ENCODE data around the gene MRPL23. TPM values are rescaled to one million over a fixed set of nuclear protein-coding genes. Genes with fewer than 3 reads are reported as not detected.
"Not testable (repeated sequence)": the region's sequence is repeated elsewhere in the genome, so short reads cannot be mapped to it uniquely, and the experiment has no call there.

MRPL23 gene
- total and polyA plus RNA-seq, 2 donors (not counting 1 experiment from before 2014, with no cell fraction given): 68.2 to 95.3 TPM

- TF ChIP-seq CTCF (conservative IDR thresholded peaks at IDR 0.05 in 1 of 2, IDR thresholded peaks at IDR 0.05 in 1 of 2; ENCODE audit: low read depth in 1 of 2, low read length in 2 of 2) (no peak), EZH2 (IDR thresholded peaks at IDR 0.05; ENCODE audit: low read length, missing control alignments) (no peak)
- no peak overlapping the region for H3K4me2 ChIP-seq (ENCODE audit: extremely low read depth, insufficient read depth, low read length)
- no peaks in the 10 kb centered on the region for H4K20me1 ChIP-seq (ENCODE audit: control insufficient read depth, extremely low read depth, insufficient read depth, low read length)
- no peaks in the 10 kb centered on the region for H3K27me3 ChIP-seq (ENCODE audit: control insufficient read depth, insufficient read depth, low read length)
- no peak overlapping the region for H3K9ac ChIP-seq (ENCODE audit: insufficient read depth, low read length)
- DNase-seq (ENCODE audit: low read depth in 2 of 2): no peak
- no peak overlapping the region for H2AFZ ChIP-seq (ENCODE audit: low read length)
- no peak overlapping the region for H3K27ac ChIP-seq (ENCODE audit: insufficient read depth, low read length)
- H3K4me3 ChIP-seq (replicated peaks in 1 of 4; ENCODE audit: control extremely low read depth in 1 of 4, insufficient read depth in 1 of 4, low read depth in 3 of 4, low read length in 4 of 4): no peak overlapping the region
- no peaks in the 10 kb centered on the region for H3K36me3 ChIP-seq (ENCODE audit: control insufficient read depth, insufficient read depth, low read length)
- H3K4me1 ChIP-seq (ENCODE audit: control insufficient read depth, extremely low read depth, insufficient read depth, low read length): no peaks in the 10 kb centered on the region
- H3K9me3 ChIP-seq (ENCODE audit: control insufficient read depth, insufficient read depth, low read depth, low read length): no peaks in the 10 kb centered on the region
- H3K79me2 ChIP-seq (ENCODE audit: control insufficient read depth, insufficient read depth, low read length): no peaks in the 10 kb centered on the region
These were observed 8.0 kb upstream of the MRPL23 start for GRCh38 chr11:1939006-1939625.

GRCh38 chr11:1939788-1940187 lies 7.3 kb upstream of the MRPL23 start:
- H3K79me2 ChIP-seq (ENCODE audit: control insufficient read depth, insufficient read depth, low read length); H3K4me3 ChIP-seq (replicated peaks in 1 of 4; ENCODE audit: control extremely low read depth in 1 of 4, insufficient read depth in 1 of 4, low read depth in 3 of 4, low read length in 4 of 4); H2AFZ ChIP-seq (ENCODE audit: low read length); H3K9ac ChIP-seq (ENCODE audit: insufficient read depth, low read length); H4K20me1 ChIP-seq (ENCODE audit: control insufficient read depth, extremely low read depth, insufficient read depth, low read length); H3K4me1 ChIP-seq (ENCODE audit: control insufficient read depth, extremely low read depth, insufficient read depth, low read length); H3K27ac ChIP-seq (ENCODE audit: insufficient read depth, low read length); H3K4me2 ChIP-seq (ENCODE audit: extremely low read depth, insufficient read depth, low read length); H3K36me3 ChIP-seq (ENCODE audit: control insufficient read depth, insufficient read depth, low read length); H3K27me3 ChIP-seq (ENCODE audit: control insufficient read depth, insufficient read depth, low read length); H3K9me3 ChIP-seq (ENCODE audit: control insufficient read depth, insufficient read depth, low read depth, low read length): not testable (repeated sequence)
- DNase-seq (ENCODE audit: low read depth in 2 of 2): peak; percentile 25 to 43

GRCh38 chr11:1942558-1943260 lies 4.4 kb upstream of the MRPL23 start:
- no peaks in the 10 kb centered on the region for H3K36me3 ChIP-seq (ENCODE audit: control insufficient read depth, insufficient read depth, low read length)
- no peaks in the 10 kb centered on the region for H3K9me3 ChIP-seq (ENCODE audit: control insufficient read depth, insufficient read depth, low read depth, low read length)
- no peak overlapping the region for H3K4me2 ChIP-seq (ENCODE audit: extremely low read depth, insufficient read depth, low read length)
- H3K4me1 ChIP-seq (ENCODE audit: control insufficient read depth, extremely low read depth, insufficient read depth, low read length): no peaks in the 10 kb centered on the region
- no peak overlapping the region for H3K27ac ChIP-seq (ENCODE audit: insufficient read depth, low read length)
- no peak for DNase-seq (ENCODE audit: low read depth in 2 of 2)
- TF ChIP-seq EZH2 (IDR thresholded peaks at IDR 0.05; ENCODE audit: low read length, missing control alignments): no peak
- no peak for TF ChIP-seq CTCF (conservative IDR thresholded peaks at IDR 0.05 in 1 of 2, IDR thresholded peaks at IDR 0.05 in 1 of 2; ENCODE audit: low read depth in 1 of 2, low read length in 2 of 2)
- no peaks in the 10 kb centered on the region for H4K20me1 ChIP-seq (ENCODE audit: control insufficient read depth, extremely low read depth, insufficient read depth, low read length)
- H3K79me2 ChIP-seq (ENCODE audit: control insufficient read depth, insufficient read depth, low read length): no peaks in the 10 kb centered on the region
- no peaks in the 10 kb centered on the region for H3K27me3 ChIP-seq (ENCODE audit: control insufficient read depth, insufficient read depth, low read length)
- H3K4me3 ChIP-seq (replicated peaks in 1 of 4; ENCODE audit: control extremely low read depth in 1 of 4, insufficient read depth in 1 of 4, low read depth in 3 of 4, low read length in 4 of 4): no peak overlapping the region
- H3K9ac ChIP-seq (ENCODE audit: insufficient read depth, low read length): no peak overlapping the region
- no peak overlapping the region for H2AFZ ChIP-seq (ENCODE audit: low read length)
